ENCODE measurements around the gene SF1.

SF1 gene

DNA sequence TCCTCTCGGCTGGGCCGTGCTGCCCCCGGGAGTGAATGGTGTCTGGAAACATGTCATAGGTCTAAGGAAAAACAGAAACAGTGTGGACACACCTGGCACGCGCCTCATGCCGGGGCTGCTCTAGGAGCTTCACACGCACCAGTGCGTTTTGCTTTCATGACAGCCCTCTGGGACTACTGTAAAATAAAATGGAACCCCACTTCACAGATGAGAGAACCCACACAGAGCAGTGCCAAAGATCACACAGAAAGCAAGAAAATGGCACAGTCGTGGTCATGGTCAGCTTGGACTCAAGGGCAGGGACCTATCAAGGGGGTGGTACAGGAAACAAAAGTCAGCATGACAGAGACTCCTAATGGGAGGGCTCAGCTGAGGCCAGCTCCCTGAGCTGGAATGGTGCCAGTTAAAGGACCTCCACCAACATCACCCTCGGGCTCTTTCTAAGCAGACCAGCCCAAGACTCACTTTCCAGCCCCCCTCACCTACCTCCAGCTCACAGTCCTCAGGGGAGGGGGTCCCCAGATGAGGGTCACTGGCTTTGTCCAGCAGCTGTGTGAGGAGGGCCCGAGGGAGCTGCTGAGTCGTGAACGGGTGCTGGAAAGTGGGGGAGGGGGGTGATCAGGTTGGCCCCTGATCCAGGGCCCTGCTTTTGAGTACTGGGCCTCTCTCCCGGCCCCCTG is 21.4 kb upstream of the SF1 start:
- no peak overlapping the region for H3K9ac ChIP-seq (ENCODE audit: low read length)

DNA sequence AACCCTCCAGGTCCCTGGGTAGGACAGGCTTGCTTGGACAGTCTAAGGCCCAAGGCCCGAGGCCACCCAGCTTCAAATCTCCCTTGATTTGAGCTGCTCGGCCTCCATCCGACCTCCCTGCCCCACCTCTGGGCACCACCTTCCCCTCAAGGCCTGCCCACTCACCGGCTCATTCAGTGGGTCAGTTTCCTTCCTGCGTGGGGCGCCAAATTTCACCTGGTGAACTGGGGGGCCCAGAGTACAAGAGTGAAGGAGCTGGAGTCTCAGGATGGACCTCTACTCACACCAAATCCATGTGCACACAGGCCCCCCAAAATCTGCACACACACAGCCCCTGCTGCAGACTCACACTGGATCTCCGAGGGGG is 20.9 kb upstream of the SF1 start:
- no peak overlapping the region for H3K9ac ChIP-seq (ENCODE audit: low read length)
- no peaks in the 10 kb centered on the region for H3K27me3 ChIP-seq (ENCODE audit: control insufficient read depth in 1 of 2, insufficient read depth in 2 of 2, low read length in 2 of 2)
- peaks cover 9% of the 10 kb centered on the region for H3K36me3 ChIP-seq (ENCODE audit: insufficient read depth, low read length)
- no peak overlapping the region for H3K4me3 ChIP-seq (ENCODE audit: low read depth in 1 of 2, low read length in 2 of 2)
- no peaks in the 10 kb centered on the region for H3K9me3 ChIP-seq (ENCODE audit: low read length)
- no peak overlapping the region for H3K27ac ChIP-seq (ENCODE audit: low read depth, low read length)
- peaks cover 18% of the 10 kb centered on the region for H3K4me1 ChIP-seq (ENCODE audit: insufficient read depth, low read length)

More for the DNA sequence above, 21.4 kb upstream of the SF1 start:
- no peaks in the 10 kb centered on the region for H3K27me3 ChIP-seq (ENCODE audit: control insufficient read depth in 1 of 2, insufficient read depth in 2 of 2, low read length in 2 of 2)
- H3K4me1 ChIP-seq (ENCODE audit: insufficient read depth, low read length): peaks cover 20% of the 10 kb centered on the region
- peaks cover 13% of the 10 kb centered on the region for H3K36me3 ChIP-seq (ENCODE audit: insufficient read depth, low read length)
- no peak overlapping the region for H3K27ac ChIP-seq (ENCODE audit: low read depth, low read length)
- no peaks in the 10 kb centered on the region for H3K9me3 ChIP-seq (ENCODE audit: low read length)
- H3K4me3 ChIP-seq (ENCODE audit: low read depth in 1 of 2, low read length in 2 of 2): no peak overlapping the region

DNA sequence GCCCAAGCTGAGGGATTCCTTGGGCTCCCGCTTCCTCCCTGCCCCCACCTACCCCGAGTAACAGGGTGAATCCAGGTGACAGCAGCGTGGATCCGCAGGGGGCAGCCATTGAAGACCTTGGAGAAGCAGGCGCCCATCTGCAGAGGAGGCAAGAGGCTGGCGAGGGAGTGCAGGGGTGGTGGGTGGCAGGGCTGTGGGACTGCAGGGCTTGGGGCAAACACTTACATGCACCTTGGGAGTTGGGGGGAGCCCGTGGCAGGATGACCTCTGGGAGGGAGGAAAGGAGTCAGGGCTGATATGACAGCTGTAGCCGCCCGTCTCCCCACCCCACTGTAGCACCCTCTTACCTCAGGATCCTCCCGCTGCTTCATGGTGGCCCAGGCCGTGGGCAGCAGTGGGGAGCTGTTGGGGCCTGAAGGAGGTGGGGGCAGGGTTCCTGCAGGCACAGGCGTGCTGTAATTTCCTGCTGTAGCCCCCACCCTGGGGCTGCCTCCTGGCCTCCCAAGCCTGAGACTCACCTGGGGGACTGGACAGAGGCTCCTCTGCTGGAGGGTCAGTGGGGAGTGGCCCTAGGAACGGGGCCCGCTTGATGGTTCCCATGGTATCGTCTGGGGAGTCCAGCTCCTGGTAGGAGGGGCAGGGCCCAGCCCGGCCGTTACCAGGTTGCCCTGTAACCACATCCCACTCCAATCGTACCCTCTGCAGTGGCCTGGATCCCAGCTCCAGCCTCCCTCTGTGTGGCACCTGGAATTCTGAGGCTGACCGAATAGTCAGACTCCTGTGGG is 18.6 kb upstream of the SF1 start:
- H3K9me3 ChIP-seq (ENCODE audit: low read length): no peaks in the 10 kb centered on the region
- no peak overlapping the region for H3K4me3 ChIP-seq (ENCODE audit: low read depth in 1 of 2, low read length in 2 of 2)
- no peak overlapping the region for H3K9ac ChIP-seq (ENCODE audit: low read length)
- peaks cover 9% of the 10 kb centered on the region for H3K36me3 ChIP-seq (ENCODE audit: insufficient read depth, low read length)
- no peaks in the 10 kb centered on the region for H3K27me3 ChIP-seq (ENCODE audit: control insufficient read depth in 1 of 2, insufficient read depth in 2 of 2, low read length in 2 of 2)
- no peak overlapping the region for H3K27ac ChIP-seq (ENCODE audit: low read depth, low read length)
- peaks cover 2% of the 10 kb centered on the region for H3K4me1 ChIP-seq (ENCODE audit: insufficient read depth, low read length)

DNA sequence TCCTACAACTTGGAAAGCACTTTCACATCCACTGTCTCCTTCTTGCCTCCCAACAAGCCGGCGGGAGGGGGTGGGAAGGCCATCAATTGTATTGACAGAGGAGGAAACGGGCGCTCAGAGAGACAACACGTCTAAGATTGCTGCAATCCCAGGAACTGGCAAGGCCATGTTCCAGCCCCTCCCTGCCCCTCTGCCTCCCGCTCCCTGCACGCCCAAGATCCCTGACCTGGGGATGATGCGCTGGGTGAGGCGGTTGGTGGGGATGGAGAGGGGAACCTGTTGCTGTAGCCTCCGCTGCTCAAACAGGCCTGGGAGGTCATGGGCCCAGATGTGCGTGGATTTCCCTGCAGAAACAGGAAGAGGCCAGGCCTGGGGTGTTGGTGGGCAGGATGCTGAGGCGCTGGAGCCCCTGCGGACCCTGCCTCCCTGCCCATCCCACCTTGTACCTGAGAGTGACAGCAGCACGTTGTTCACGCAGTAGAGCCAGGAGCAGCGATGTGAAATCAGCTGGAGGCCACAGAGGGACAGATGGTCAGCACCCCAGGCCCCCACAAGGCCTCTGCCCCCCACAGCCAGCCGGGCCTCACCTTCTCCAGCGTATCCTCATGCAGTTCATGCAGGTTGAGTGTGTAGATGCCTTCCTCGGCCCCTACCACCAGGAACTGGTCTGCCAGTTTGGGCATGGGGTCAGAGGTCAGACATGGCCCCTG is 17.9 kb upstream of the SF1 start:
- H3K4me1 ChIP-seq (ENCODE audit: insufficient read depth, low read length): no peaks in the 10 kb centered on the region
- peaks cover 9% of the 10 kb centered on the region for H3K36me3 ChIP-seq (ENCODE audit: insufficient read depth, low read length)
- no peak overlapping the region for H3K27ac ChIP-seq (ENCODE audit: low read depth, low read length)
- H3K9ac ChIP-seq (ENCODE audit: low read length): no peak overlapping the region
- no peaks in the 10 kb centered on the region for H3K27me3 ChIP-seq (ENCODE audit: control insufficient read depth in 1 of 2, insufficient read depth in 2 of 2, low read length in 2 of 2)
- H3K9me3 ChIP-seq (ENCODE audit: low read length): no peaks in the 10 kb centered on the region
- no peak overlapping the region for H3K4me3 ChIP-seq (ENCODE audit: low read depth in 1 of 2, low read length in 2 of 2)

DNA sequence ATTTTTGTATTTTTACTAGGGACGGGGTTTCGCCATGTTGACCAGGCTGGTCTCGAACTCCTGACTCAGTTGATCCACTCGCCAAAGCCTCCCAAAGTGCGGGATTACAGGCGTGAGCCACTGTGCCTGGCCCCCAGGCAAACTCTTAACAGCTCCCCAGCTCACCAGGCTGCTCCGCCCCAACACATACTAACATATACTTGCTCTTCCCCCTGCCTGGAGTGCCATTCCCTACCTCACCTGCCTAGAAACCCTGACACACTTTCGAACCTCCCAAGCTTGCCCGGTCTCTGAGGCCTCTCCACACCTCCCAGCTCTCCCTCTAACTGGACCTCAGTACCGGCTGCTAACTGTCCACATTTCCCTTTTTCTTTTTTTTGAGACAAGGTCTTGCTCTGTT is 16.2 kb upstream of the SF1 start:
- H3K27me3 ChIP-seq (ENCODE audit: control insufficient read depth in 1 of 2, insufficient read depth in 2 of 2, low read length in 2 of 2): no peaks in the 10 kb centered on the region
- H3K4me3 ChIP-seq (ENCODE audit: low read depth in 1 of 2, low read length in 2 of 2): no peak overlapping the region
- H3K9ac ChIP-seq (ENCODE audit: low read length): no peak overlapping the region
- no peaks in the 10 kb centered on the region for H3K4me1 ChIP-seq (ENCODE audit: insufficient read depth, low read length)
- peaks cover 9% of the 10 kb centered on the region for H3K36me3 ChIP-seq (ENCODE audit: insufficient read depth, low read length)
- no peaks in the 10 kb centered on the region for H3K9me3 ChIP-seq (ENCODE audit: low read length)
- H3K27ac ChIP-seq (ENCODE audit: low read depth, low read length): no peak overlapping the region

DNA sequence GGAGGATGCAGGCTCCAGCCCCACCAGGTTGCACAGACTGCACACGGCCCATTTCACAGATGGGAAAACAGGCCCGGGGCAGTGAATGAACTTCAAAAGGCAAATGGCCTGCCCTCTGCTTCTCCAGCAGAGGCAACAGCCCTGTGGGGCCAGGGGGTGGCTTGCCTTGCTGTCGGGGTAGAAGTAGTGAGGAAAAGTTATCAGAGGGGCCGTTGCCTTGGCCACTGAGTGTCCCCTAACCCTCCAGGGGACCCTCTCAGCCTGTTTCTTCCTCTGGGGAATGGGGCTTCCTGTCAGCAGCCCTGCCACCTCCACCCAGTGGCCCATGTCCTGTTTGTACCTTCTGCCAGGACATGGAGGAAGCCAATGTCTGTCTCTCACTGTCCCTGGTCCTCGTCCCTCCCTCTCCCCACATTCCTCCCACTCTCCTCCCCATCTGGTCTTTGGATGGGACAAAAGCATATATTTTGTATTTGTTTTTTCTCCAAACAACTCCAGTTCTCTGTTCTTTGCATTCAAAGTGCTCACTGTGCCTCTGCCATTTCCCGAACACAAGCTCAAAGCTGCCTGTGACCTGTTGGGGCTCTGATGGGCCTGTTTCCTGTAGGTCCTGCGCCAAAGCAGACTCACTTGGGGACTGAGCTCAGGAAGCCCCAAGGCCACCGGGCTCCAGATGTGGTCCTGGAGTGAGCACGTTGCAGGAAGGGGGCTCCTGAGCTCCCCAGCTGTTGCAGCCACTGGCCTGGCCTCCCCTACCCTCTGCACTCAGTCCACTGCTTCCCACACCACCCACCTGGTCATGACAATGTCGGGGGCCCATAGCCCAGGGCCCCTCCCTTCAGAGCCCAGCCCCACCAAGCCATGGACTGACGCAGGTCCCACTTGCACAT is 15.2 kb upstream of the SF1 start:
- Histone ChIP-seq H3K4me3 (ENCODE audit: low read depth in 1 of 2, low read length in 2 of 2) (no peak overlapping the region), H3K4me1 (ENCODE audit: insufficient read depth, low read length) (no peaks in the 10 kb centered on the region), H3K9ac (ENCODE audit: low read length) (no peak overlapping the region), H3K27ac (ENCODE audit: low read depth, low read length) (no peak overlapping the region), H3K9me3 (ENCODE audit: low read length) (no peaks in the 10 kb centered on the region), H3K36me3 (ENCODE audit: insufficient read depth, low read length) (peaks cover 15% of the 10 kb centered on the region), H3K27me3 (ENCODE audit: control insufficient read depth in 1 of 2, insufficient read depth in 2 of 2, low read length in 2 of 2) (no peaks in the 10 kb centered on the region)

DNA sequence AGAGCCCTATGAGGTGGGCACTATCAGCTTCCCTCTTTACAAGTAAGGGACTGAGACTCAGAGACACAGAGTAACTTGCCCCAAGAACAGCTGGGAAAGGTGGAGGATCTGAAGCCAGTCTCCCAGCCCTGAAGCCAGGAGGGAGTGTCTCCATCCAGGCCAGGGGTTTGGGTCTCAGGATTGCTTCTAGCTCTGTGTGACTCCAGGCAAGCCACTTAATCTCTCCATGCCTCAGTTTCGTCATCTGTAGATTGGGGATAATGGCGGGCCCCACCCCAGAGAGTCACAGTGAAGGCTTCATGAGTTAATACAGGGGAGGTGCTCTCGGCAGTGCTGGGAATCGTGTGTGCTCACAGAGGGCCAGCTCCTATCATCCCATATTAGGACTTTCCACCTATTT is 14.1 kb upstream of the SF1 start:
- Histone ChIP-seq H3K36me3 (ENCODE audit: insufficient read depth, low read length) (peaks cover 18% of the 10 kb centered on the region), H3K9ac (ENCODE audit: low read length) (no peak overlapping the region), H3K27me3 (ENCODE audit: control insufficient read depth in 1 of 2, insufficient read depth in 2 of 2, low read length in 2 of 2) (no peaks in the 10 kb centered on the region), H3K9me3 (ENCODE audit: low read length) (no peaks in the 10 kb centered on the region), H3K4me1 (ENCODE audit: insufficient read depth, low read length) (no peaks in the 10 kb centered on the region), H3K27ac (ENCODE audit: low read depth, low read length) (no peak overlapping the region), H3K4me3 (ENCODE audit: low read depth in 1 of 2, low read length in 2 of 2) (no peak overlapping the region)

DNA sequence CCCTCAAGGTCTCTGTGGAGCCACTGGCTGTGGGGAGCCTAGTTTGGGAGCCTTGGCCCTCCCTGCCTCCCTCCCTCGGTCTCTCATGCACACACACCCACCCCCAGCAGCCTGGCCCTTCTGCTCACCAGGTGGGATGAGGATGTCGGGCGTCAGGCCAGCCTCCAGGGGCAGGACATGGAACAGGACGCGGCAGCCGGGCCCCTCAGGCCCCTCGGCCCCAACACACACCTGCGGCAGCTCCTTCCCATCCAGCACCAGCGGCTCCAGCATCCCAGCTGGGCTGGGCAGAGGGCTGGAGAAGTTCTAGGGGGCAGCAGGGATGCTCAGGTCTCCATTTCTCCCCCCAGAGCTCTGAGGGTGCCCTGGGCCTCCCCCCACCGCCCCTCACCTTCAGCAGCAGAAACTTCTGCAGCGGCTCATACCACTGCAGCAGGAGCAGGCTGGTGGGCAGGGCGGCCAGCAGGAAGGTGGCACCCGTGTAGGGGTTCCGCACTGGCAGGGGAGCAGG is 13.5 kb upstream of the SF1 start:
- no peak overlapping the region for H3K4me3 ChIP-seq (ENCODE audit: low read depth in 1 of 2, low read length in 2 of 2)
- H3K9ac ChIP-seq (ENCODE audit: low read length): no peak overlapping the region
- H3K36me3 ChIP-seq (ENCODE audit: insufficient read depth, low read length): peaks cover 18% of the 10 kb centered on the region
- H3K27ac ChIP-seq (ENCODE audit: low read depth, low read length): no peak overlapping the region
- no peaks in the 10 kb centered on the region for H3K27me3 ChIP-seq (ENCODE audit: control insufficient read depth in 1 of 2, insufficient read depth in 2 of 2, low read length in 2 of 2)
- no peaks in the 10 kb centered on the region for H3K4me1 ChIP-seq (ENCODE audit: insufficient read depth, low read length)
- H3K9me3 ChIP-seq (ENCODE audit: low read length): no peaks in the 10 kb centered on the region

DNA sequence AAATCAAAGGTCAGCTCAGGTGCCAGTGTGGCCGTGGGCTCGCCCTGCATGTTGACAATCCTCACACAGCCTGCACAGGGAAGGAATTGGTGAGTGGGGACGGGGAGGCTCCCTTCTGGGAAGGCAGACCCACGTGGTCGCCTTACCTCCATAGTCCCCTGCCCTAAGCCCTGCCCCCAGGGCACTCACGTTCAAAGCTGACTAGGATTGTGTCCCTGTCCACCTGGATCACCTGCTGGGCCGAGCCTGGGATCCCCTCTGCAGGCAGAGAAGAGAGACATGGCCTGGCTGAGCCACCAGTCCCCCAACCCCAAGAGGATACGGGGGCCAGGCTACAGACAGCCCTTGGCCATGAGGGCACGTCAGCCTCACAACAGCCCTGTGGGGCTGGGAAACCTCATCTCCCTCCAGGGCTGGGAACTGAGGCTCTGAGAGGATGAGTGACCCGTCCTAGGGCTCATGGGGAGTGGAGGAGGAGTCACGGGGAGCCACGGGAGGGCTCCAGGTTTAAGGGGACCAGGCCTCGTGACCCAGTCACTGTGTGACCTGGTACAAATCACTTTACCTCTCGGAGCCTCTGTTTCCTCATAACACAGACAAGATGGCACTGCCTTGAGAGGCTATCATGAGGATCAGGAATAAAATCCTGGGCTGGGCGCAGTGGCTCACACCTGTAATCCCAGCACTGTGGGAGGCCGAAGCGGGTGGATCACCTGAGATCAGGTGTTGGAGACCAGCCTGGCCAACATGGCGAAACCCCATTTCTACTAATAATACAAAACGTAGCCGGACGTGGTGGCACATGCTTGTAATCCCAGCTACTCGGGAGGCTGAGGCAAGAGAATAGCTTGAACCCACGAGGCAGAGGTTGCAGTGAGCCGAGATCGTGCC is 12.1 kb upstream of the SF1 start:
- no peak overlapping the region for H3K9ac ChIP-seq (ENCODE audit: low read length)
- peaks cover 9% of the 10 kb centered on the region for H3K36me3 ChIP-seq (ENCODE audit: insufficient read depth, low read length)
- H3K27me3 ChIP-seq (ENCODE audit: control insufficient read depth in 1 of 2, insufficient read depth in 2 of 2, low read length in 2 of 2): no peaks in the 10 kb centered on the region
- no peaks in the 10 kb centered on the region for H3K9me3 ChIP-seq (ENCODE audit: low read length)
- no peaks in the 10 kb centered on the region for H3K4me1 ChIP-seq (ENCODE audit: insufficient read depth, low read length)
- H3K4me3 ChIP-seq (ENCODE audit: low read depth in 1 of 2, low read length in 2 of 2): no peak overlapping the region
- no peak overlapping the region for H3K27ac ChIP-seq (ENCODE audit: low read depth, low read length)
